Measurements from ENCODE around the gene CPEB4. TPM values are rescaled to one million over a fixed set of nuclear protein-coding genes. Genes with fewer than 3 reads are reported as not detected.

Gene CPEB4
- total and polyA plus RNA-seq, 9 of the 15 experiments (the other 6 are each of a cell fraction or from before 2014, with no cell fraction given), result 7.4 to 21.3 (median 12.4) TPM

- TF ChIP-seq PRDM10 (IDR thresholded peaks at IDR 0.05; ENCODE audit: partially characterized antibody), result no peak
- no peak for TF ChIP-seq RB1 (IDR thresholded peaks at IDR 0.05; ENCODE audit: low read depth)
- peak; percentile 38; the same call in 1 of the 2 replicates for TF ChIP-seq ELF1 (tag; IDR thresholded peaks at IDR 0.05)
- TF ChIP-seq RBBP5 (IDR thresholded peaks at IDR 0.05; ENCODE audit: borderline replicate concordance, insufficient read depth, low read length, poor library complexity, severe bottlenecking), result no peak
- no peak for TF ChIP-seq ZNF140 (CRISPR knock-in tag; IDR thresholded peaks at IDR 0.05)
- no peak for TF ChIP-seq POLR2G (IDR thresholded peaks at IDR 0.05; ENCODE audit: low read depth, low read length)
- no peak for TF ChIP-seq CLOCK (CRISPR knock-in tag; IDR thresholded peaks at IDR 0.05; ENCODE audit: borderline replicate concordance)
- no peak for TF ChIP-seq FOS (IDR thresholded peaks at IDR 0.05; ENCODE audit: extremely low read depth, insufficient read length)
- TF ChIP-seq ZFP36 (IDR thresholded peaks at IDR 0.05; ENCODE audit: low read depth, low read length, partially characterized antibody), result peak; percentile 82
- no peak for TF ChIP-seq ZNF347 (CRISPR knock-in tag; IDR thresholded peaks at IDR 0.05; ENCODE audit: low read depth)
- no peak for TF ChIP-seq RBM22 (IDR thresholded peaks at IDR 0.05; ENCODE audit: low read depth, low read length, poor library complexity, severe bottlenecking)
- peak; percentile 20 for TF ChIP-seq BRD9 (IDR thresholded peaks at IDR 0.05; ENCODE audit: low read depth, partially characterized antibody)
- no peak for TF ChIP-seq HNRNPL (IDR thresholded peaks at IDR 0.05; ENCODE audit: low read depth, low read length)
- TF ChIP-seq, protein P1, sequence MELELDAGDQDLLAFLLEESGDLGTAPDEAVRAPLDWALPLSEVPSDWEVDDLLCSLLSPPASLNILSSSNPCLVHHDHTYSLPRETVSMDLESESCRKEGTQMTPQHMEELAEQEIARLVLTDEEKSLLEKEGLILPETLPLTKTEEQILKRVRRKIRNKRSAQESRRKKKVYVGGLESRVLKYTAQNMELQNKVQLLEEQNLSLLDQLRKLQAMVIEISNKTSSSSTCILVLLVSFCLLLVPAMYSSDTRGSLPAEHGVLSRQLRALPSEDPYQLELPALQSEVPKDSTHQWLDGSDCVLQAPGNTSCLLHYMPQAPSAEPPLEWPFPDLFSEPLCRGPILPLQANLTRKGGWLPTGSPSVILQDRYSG (tag; conservative IDR thresholded peaks at IDR 0.05; ENCODE audit: low read depth), result no peak
- TF ChIP-seq CSDE1 (IDR thresholded peaks at IDR 0.05), result no peak
Measured at GRCh38 chr5:173859408-173860159, 28.6 kb upstream of the CPEB4 start (continued).
